HG03108 (cell line): Measurements from ENCODE around the gene DUOXA2.

Source experiments
- ATAC-seq: cut with Tn5 transposase; IDR thresholded peaks from one replicate; pipeline ENCODE4 v1.9.1; 2021; ENCODE audit warnings: moderate library complexity; ENCODE audit not compliant: unreplicated experiment

DUOXA2 gene

DNA sequence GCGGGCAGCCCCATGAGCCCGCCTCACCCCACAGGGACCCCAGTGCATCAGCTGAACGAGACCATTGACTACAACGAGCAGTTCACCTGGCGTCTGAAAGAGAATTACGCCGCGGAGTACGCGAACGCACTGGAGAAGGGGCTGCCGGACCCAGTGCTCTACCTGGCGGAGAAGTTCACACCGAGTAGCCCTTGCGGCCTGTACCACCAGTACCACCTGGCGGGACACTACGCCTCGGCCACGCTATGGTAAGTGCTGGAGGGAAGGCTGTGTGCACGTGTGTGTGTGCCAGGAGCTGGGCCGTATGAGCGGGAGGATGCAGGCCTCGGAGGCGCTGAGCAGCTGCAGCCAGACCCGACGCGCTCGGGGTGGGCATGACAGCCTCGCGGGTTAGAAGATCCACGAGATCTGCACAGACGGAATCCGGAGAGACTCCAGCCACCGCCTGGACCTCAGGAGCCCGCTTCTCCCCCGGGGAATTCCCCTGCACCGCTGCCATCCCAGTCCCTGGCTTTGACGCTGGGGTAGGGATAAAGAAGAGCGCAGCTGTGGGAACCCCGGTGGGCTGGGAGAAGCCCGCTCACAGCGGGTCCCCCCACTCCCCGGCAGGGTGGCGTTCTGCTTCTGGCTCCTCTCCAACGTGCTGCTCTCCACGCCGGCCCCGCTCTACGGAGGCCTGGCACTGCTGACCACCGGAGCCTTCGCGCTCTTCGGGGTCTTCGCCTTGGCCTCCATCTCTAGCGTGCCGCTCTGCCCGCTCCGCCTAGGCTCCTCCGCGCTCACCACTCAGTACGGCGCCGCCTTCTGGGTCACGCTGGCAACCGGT is 2.6 kb downstream of the DUOXA2 start:
- no peak for ATAC-seq

DNA sequence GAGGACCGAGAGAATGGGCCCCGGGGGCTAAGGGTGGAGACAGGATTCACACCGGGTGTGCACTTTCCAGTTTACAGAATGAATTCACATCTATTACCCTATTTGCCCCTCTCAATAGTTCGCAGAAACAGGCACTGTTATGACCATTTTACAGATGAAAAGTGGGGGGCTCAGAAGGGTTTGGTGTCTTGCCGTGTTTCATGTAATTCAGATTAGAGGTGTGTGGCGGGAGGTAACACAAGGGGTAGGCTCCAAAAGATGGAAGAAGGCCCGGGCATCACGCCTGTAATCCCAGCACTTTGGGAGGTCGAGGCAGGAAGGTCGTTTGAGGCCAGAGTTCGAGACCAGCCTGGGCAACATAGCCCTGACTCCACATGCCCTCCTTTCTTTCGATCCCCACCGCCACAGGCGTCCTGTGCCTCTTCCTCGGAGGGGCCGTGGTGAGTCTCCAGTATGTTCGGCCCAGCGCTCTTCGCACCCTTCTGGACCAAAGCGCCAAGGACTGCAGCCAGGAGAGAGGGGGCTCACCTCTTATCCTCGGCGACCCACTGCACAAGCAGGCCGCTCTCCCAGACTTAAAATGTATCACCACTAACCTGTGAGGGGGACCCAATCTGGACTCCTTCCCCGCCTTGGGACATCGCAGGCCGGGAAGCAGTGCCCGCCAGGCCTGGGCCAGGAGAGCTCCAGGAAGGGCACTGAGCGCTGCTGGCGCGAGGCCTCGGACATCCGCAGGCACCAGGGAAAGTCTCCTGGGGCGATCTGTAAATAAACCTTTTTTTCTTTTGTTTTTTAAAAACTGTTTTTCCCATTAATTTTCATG is 3.4 kb downstream of the DUOXA2 start:
- no peak for ATAC-seq

- peak; percentile 94 for ATAC-seq
Measured at GRCh38 chr15:45118131-45118588, 4.0 kb downstream of the DUOXA2 start.

GRCh38 chr15:45118996-45119395 is 4.9 kb downstream of the DUOXA2 start:
- no peak for ATAC-seq

- no peak for ATAC-seq
Measured at GRCh38 chr15:45120081-45120972, 6.2 kb downstream of the DUOXA2 start.

- no peak for ATAC-seq
Measured at GRCh38 chr15:45121020-45121419, 6.9 kb downstream of the DUOXA2 start.

- ATAC-seq: no peak
Measured at GRCh38 chr15:45121706-45122417, 7.7 kb downstream of the DUOXA2 start.

GRCh38 chr15:45122719-45123118 is 8.6 kb downstream of the DUOXA2 start:
- no peak for ATAC-seq

GRCh38 chr15:45123397-45123796 is 9.3 kb downstream of the DUOXA2 start:
- no peak for ATAC-seq

DNA sequence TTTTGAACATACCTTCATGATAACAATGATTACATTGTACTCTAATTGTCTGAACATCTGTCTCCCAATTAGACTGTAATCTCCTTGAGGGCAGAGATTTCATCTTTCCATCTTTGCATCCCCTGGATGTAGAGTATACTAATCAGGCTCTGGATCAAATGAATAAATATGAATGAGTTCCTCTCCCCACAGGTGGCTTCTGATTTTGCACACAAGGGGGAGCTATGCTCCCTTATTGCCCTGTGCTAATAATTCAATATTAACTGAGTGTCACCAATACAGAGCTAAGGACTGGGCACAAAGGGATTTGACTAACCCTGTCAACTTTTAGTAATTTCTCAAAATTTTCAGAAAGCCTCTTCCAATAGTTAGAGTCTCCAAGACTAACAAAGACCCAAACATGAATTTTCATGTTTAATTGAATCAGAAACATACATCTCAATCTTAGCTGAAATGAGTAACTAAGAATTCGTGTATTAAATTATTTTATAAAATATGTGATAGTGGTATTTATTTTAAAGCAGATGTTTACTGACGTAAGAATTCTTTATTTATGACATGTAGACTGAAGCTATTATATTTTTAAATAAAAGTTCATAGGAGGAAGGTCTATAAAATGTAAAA is 12.5 kb downstream of the DUOXA2 start:
- no peak for ATAC-seq

DNA sequence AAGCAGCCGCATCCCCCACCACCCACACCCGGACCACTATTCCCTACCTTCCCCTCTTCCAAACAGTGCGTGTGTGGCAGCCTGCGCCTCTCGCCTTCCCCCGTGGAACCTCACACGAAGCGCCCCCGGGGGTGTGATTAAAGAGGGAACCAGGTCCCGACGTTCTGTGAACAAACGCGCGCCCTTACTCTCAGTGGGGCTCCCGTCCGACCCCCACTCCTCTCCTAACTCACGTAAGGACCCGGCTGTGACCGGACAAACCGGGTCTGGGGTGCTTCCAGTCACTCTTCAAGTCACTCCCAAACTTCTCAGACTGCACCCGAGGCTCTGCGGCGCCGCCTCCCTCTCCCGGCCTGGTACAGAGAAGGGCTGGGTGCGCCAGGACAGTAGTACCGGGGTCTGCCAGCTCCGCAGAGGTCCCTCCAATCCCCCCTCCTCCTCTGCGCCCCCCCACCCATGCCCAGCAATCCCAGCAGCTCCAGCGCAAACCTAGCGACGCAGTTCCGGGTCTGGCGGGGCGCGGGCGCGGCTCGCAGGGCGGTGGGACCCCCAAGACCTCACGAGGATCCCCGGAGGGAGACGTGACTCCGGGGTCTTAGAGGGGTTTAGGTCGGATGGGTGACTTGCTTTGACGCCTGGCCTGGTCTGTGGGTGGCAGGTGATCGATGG is 15.0 kb downstream of the DUOXA2 start:
- no peak for ATAC-seq

DNA sequence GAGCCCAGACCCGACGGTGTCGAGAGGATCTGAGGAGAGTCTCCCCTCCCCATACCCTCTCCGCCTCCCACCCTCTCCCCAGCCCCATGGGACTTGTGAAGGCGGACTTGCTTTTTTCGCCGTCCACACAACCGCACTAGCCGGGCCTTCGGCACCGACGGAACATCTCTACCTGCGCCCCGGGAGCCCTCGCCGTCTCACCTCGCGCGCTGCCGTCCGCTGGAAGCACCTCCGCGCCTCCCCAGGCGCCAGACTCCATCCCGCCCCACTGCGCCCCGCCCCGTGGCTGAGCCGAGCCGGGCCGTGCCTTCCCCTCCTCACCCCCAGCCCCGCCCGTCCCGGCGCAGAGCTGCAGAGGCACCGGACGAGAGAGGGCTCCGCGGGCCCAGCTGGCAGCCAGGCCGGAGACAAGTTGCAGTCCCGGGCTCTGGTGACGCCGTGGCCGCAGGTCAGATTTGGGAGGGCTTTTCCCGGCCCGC is 15.6 kb downstream of the DUOXA2 start, which contains the start of the genes DUOX1 and DUOXA1:
Gene DUOX1, plus strand, starts transcription at position 344 of the 479 bp plus-strand sequence. CDS start 1,973 bp downstream, outside the sequence.
Gene DUOXA1, minus strand, starts transcription at position 229 of the 479 bp plus-strand sequence. CDS start 6,865 bp downstream, outside the sequence.
- no peak for ATAC-seq

GRCh38 chr15:45130291-45131000 is 16.3 kb downstream of the DUOXA2 start:
- ATAC-seq: no peak

DNA sequence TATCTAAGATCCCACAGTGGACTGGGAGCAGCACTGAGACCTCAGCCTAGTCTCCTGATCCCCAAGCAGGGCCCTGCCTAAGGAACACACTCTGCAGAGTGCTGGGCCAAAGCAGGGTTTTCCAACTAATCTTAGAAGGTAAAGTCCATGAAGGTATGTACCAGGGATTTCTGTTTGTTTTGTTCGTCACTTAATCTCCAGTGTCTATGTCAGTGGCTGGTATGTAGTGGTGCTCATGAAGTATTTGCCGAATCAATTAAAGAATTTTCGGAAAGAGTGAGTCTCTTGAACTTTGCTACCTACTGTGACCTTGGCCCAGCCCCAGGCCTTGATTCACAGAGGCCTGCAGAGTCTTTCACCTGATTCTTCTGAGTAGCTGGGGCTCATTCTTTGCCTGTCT is 17.4 kb downstream of the DUOXA2 start:
- ATAC-seq: no peak

DNA sequence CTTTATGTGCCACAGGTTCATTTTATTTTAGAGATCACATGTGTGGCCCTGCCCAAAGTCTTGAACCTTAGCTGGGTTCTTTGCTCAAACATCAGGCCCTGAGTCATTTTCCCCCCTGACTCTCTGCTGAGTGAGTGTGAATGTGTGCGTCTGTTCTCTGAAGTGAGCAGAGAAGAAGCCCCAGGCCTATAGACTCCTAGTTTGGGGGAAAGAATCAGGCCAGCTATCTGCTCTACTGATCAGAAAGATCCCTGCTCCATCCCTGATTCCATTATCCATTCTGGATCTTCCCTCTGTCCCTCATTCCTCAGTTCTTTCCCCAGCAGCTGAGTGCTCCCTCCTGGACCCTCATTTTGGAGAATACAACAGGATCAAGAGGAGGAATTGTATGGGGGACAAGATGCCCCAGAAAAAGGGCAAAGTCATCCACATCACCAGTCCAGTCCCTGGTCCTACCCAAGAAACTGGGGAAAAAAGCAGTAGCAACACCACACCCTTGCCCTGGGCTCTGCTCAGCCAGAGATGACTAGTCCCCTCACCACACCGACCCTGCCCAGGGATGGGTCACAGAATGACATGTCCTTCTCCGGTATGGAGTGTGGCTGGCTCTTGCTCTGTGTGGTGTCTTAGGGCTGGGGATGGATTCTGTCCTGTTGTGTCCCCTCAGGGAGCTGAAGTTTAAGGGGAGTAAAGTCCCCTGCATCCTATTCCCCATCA is 18.9 kb downstream of the DUOXA2 start:
- no peak for ATAC-seq

GRCh38 chr15:45133561-45133920 is 19.4 kb downstream of the DUOXA2 start:
- ATAC-seq: no peak

GRCh38 chr15:45134046-45134445 is 19.9 kb downstream of the DUOXA2 start:
- no peak for ATAC-seq
